GM18867 (cell line): ENCODE data around the gene CACNA2D3.

Experiments used
- ATAC-seq: cut with Tn5 transposase; IDR thresholded peaks from one replicate; pipeline ENCODE4 v1.9.1; 2021; ENCODE audit warnings: mild to moderate bottlenecking, moderate library complexity; ENCODE audit not compliant: unreplicated experiment

Gene CACNA2D3

DNA sequence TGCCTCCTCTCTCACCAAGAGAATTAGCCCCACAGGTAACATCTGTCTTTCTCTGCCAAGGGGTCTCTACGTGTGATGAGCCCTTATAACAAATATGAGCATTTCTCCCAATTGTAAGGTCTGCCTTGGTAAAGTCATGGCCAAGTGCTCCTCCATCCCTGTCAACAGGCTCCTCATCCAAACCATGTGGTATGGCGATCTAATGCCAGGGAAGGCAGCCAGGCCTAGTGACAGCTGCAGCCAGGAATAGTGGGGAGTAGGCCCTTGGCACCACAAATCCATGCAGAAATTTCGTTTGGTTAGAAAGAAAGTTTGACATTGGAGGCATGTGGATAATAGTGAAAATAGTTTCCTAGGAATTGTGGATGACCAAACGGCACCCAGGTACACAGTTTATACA lies 810.3 kb downstream of the CACNA2D3 start:
- no peak for ATAC-seq

DNA sequence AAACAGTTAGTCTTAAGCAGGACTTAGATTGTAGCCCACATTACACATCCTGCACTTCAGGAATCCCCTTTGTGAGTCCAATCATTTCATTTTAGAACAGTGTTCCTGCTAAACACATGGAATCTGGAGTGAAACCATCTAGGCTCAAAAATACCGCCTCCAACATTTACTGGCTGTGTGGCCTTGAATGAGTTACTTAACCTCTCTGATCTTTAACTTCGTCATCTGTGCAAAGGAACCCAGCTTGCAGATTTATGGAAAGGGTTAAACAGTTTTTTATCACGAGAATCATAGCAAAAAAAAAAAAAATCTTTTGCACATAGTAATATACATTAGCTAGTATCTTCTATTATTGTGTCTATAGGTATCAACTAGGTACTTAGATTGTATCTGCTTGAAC lies 813.5 kb downstream of the CACNA2D3 start:
- ATAC-seq, result no peak

DNA sequence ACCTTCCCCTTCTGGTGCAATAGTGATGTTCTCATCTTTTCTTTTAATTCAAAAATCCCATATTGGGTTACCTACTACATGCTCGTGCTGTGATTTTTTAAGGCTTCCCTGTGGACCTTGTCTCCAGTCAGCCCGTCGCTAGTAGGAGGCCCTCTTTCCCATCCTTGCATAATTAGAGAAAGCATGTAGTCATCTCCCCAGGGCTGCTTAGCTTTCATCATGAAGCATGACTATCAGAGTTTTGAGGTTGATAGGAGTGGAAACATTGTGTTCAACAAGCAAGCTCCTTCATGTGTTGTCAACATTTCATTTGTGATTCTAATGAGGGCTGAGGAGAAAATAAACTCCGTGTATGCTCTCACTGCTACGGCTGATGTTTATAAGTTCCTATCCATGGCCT lies 814.2 kb downstream of the CACNA2D3 start:
- no peak for ATAC-seq

DNA sequence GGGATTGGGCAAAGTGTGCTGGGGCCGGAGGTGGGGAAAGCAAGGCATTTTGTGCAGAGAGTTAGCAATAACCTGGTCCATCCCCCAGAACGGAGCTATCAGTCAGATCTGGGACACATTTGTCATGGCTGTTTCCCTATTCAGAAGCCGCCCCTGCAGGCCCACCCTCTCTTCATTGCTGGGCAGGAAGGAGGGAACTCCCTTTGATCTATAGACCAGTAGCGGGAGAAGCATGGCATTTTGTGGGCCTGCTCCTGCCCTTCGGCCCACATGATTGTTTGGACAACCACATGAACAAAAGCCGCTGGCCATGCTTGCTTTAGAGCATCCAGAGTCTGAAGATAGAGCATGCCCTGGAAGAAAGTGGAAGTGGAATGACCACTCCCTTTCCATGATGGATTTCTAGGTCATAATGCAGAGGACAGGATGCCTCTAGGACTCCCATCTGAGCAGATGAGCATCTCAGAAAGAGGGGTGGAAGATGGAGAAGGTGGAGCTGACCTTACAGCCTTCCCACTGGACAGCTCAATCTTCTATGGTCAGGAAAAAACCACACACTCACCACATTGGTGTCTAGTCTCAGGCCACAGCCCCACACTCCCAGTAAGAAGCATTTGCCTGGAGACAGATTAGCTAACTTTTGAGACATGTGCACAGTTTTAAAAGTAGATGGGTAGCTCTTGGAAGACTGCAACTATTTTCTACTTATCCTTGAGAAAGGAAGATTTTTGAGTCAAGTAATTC lies 817.4 kb downstream of the CACNA2D3 start:
- no peak for ATAC-seq

DNA sequence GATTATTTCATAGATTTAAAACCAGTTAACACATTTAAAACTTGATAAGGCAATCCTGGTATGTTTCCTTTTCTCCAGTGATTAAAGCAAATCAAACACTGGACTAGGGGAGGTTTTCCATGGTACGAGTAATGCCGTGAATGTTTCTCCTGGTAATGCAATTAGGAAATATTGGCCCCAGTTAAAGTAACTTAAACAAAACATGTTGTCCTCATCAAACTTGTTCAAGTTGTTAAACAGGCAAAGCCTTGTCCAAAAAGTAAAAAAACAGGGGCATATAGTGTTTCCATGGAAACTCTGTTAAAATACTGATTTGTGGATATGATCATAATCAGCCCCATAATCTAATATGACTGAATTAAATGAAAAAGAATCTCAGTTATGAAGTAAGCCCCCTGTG lies 818.6 kb downstream of the CACNA2D3 start:
- no peak for ATAC-seq

DNA sequence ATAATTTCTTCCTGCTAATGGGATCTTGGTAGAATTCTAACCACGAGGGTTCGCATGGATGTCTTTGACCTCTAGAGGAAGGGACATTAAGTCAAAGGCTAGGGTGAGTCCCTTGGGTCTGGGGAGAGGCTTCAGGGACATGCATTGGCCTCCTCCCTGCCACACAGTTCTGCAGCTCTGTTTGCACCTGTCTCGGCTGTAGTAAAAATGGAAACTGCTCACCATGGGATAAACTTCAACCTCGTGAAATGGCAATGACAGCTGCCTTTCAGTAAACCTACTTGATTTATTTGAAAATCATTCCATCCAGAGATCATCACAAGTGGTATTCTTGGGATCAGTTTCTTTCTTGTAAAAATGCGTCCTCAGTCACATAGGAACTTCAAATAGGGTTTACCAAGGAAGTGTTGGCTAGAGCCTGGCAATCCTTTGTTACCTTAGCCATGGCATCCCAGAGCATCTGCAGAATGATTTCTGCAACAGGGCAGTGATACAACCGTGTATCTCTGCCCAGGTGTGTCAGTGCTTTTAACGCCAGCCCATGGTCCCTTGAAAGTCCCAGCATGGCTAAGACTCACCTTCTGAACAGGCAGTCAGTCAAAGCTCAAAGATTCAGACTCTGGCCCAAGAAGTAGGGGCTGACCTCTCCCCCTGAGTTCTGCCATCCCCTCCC lies 819.5 kb downstream of the CACNA2D3 start:
- no peak for ATAC-seq

DNA sequence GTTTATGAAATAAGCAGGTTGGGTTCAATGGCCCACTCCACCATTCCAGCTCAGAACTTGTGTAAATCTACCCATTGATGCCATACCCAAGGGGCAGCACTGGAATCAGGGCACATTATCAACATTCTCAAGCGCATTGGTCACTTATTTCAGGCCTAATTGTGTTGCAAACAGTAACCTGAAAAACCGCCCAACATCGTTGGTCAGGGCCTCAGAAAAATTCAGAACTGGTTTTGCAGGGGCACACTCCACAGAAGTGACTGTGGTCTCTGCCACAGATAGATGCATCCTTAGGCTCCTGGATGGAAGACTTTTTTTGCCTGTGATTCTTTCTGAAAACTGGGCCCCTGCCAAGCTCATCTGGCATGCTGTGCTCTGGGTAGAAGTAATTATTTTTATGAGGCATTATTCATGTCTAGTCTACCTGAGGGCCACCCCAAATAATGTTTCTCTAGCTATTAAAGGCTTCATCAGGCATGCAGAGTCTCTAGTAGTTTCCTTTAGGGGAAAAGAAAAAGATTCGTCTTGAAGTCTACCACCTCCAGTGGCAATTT lies 827.2 kb downstream of the CACNA2D3 start:
- no peak for ATAC-seq

DNA sequence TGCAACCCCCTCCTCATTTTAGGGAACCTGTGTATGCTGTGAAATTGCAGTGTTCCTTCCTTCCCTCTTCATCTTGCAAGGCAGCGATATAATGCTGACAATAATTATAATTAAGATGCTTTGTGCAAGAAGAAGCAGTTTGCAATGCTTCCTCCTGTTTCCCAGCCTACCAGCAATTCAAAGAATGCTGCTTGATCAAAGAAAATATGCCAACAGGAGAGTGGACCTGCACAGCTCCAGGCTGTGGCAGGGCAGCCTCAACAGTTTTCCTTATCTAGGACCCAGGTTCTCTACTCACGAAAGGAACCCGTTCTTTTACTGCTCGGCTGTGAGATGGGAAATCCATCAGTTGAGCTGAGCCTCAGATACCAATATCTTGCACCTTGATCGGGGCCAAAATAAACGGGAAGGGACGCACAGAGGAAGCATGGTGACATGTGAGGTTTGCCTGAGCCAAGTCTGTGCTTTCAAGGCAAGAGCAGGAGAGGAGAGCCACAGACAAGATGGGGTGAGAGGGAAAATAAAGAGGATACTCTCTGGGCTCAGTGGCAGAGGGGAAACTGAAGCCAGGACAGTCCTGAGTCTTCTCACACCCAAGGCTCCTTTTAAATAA lies 828.1 kb downstream of the CACNA2D3 start:
- ATAC-seq, result no peak

DNA sequence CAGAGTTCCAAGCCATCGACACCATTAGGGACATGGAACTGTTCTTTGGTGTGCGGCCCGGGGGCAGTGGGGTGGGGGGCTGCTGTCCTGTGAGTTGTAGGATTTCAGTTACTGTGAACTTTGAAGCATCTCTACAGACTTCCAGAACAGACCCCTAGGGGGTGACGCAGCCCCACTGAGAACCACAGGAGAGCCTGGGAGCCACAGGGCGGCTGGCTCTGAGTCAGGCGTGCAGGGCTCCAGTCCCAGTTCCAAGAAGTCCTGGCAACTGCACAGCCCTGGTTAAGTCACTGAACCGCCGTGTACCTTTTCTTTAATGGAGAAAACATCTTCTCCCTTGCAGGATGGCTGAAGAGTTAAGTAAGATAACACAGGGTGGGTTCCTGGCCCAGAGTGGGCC lies 829.1 kb downstream of the CACNA2D3 start:
- ATAC-seq, result no peak

DNA sequence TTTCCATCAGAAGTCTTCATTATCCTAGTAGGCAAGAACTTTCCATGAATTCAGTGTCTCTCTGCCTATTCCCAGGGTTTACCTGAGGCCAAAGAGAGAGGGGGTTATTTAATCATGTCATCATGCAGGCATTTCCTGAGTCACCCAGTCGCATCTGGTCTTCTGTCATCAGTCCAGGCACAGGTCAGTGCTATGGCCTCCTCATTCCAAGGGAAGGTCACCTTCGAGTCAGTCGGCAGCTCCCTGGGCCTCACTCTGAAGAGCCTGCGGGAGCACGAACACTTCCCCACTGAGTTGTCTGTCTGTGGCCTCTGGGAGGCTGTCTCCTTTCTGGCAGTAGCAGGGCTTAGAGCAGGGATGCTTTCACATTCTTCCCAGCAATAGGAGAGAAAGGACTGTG lies 831.7 kb downstream of the CACNA2D3 start:
- no peak for ATAC-seq

DNA sequence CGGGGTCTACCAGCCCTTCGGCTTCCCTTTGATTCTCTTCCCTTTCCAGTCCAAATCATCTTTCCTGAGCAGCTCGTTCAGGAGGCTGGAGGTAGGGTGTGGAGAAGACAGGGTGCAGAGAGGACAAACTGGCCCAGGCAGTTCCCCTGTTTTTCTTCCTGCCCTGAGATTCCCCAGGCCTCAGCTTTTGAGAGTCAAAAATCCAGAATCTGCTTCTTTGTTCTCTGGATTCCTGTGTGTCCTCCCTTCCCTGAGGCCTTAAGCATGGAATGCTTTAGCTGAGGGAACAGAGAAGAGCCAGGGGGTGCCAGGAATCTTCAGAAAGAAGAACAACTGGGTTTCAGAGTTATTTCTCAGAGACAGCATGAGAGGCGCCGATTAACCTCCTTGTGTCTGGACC lies 832.2 kb downstream of the CACNA2D3 start:
- no peak for ATAC-seq

DNA sequence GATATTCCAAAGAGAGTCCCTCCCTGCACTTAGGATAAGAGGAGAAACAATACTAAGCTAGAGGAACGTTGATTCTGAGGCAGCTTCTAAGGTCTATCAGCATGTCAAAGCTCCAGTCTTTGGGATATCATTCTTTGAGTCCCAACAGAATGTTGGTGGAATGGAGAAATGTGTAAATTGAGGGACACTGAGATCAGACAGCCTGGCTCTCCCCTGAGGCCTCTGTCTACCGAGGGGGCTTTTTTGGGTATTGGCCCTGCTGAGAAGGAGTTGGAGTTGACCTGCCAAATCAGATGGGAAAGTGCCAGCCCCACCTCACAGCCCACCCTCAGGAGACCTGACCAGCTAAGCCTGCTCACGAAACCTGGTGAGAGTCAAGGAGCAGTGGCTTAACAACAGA lies 833.1 kb downstream of the CACNA2D3 start:
- ATAC-seq, result no peak

DNA sequence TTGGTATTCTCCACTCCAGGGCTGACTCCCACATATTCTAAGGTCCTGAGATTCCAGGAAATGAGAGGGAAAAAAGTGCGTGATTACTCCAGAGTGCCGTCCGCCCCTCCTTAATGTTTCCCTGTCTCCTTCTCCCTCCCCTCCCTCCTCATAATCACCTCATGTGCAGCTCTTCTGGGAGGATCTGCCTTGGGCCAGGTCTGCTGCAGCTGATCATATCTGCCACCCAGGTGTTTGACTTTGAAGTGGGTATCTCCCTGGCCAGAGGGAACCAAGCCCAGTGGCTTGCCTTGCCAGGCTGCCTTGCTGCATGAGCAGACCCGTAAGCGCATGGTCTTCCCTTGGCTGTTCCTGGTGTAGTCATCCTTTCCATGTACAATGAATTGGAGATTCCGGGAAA lies 833.6 kb downstream of the CACNA2D3 start:
- no peak for ATAC-seq

DNA sequence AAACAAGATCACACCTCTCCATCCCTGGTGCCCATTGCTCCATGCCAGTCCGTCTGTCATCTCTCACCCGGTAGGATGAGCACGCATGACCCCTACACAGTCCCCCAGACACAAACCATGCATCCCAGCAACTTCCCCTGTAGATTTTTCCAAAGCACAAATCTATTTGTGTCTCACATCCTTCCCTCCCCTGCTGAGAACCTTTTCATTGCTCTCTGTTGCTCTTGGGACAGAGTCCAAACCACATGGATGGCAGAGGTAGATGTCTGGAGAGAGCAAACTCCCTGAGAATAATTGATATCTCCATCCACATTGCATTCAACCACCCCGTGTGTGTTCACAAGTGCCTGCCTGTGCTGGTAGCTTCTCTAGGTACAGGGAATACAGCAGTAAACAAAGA lies 835.4 kb downstream of the CACNA2D3 start:
- ATAC-seq, result no peak

DNA sequence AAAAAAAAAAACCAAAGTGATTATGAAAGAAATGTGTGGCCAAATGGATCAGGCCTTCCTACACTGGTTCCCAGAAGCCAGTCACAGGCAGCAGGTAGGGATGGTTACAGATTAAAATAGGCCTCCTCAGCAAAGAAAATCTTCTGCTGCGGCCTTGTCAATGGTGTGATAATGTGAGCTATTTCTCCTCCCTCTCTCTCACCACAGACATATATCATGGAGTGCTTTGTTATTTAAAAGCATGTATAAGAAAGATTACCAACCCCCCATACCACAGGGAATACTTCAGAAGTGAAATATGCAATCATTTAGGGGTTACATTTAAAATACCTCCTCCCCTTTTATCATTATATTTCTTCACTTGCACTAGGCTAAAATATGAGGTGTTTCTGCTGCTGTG lies 837.7 kb downstream of the CACNA2D3 start:
- ATAC-seq, result no peak

DNA sequence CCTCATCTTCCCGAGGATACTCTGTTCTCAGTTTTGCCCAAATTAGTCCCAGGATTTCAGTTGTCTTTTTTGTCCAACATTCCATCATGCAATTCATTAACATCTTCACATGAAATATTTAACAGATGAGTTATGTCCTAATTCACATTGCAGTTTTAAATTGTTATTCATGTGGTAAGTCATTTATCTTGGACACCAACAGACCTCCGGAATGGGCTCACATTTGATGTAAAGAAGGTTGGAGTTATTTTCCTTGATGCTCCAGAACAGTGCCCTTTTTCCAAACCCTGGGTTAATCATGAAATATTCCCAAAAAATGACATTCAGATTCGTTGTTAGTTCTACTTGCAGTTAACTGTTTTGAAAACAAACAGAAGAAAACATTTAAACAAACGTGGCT lies 838.3 kb downstream of the CACNA2D3 start:
- ATAC-seq, result no peak

DNA sequence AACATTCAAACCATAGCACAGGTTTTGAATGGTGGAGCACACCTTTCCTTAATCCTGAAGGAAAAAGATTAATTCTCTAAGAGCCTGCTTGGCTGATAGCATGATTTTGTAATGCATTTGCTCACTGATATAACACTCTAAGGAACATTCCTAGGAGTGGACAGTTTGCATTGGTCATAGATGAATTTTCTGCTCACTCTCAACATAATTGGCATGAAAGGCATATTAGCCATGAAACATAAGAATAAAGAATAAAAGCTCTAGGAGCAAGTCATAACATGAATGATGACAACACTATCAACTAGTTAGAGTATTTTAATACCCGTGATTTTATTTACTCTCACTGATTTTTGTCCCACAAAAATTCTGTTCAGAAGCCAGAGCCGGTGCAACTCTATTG lies 839.8 kb downstream of the CACNA2D3 start:
- no peak for ATAC-seq

DNA sequence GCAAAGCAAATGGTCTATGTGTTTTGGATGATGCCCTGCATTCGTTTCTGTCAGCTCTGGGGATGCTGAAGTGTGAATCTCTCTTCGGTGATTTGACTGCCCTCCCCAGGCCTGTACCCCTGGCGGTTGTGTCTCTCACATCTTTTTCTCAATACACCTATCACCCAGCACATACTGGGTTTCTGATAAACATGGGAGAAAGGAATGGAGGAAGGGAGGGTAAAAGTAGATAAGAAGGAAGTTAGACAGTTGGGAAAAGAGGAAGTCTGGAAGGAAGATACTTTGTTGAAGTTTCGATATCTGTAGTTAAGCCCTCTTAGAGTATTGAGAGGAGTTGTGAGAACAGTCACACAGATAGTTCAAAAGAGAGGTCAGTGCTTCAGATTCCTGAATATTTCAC lies 841.3 kb downstream of the CACNA2D3 start:
- no peak for ATAC-seq

DNA sequence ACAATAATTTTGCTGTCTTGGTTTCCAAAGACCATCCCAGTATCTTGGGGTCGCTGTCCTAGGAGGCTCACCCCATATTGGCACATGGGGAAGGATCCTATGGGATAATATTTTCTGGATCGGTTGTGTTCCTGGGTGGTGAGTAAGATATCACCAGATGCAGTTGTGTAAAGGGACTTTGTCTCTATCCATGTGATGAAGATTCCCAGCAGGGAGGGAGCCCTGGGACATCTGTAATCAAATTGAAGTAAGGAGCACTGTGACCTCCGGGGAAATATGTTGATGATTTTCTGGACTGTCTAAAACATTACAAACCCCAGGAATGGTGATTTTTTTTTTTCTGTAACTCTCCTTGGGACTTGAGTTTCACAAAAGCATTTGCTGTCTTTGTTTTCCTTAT lies 841.7 kb downstream of the CACNA2D3 start:
- no peak for ATAC-seq

DNA sequence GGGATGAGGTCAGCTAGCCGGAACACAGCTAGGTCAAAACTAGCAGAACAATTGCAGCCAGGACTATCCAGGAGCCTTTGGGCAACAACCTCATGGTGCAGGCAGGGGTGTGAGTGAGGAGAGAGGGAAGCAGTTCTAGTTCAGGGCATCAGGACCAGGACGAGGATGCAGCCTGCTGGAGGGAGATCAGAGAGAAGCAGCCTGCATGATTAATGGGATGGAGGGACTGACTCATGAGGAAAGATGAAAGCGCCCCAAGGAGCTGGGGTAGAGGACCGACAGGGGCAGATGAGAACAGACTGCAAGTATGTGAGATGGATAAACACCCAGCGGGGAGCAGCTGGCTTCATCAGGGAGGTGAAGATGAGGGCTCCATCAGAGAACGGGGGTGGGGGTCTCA lies 843.4 kb downstream of the CACNA2D3 start:
- ATAC-seq, result no peak

DNA sequence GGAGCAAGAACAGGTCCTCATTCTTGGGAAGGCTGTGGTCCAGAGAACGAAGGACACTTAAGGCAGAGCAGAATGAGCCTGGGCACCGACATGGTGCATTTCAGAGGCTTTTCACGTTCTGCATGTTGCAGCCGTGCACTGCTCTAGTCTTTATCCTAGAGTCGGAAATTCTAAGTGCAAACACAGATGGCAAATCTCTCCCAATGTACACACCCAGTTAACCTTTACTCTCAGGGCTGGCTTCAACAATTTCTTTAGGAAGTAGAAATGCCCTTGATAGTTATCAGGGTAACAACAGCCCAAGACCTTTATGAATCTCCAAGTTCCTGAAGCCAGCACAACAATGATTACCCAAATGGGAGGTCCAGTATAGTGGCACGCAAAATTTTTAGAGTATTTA lies 844.6 kb downstream of the CACNA2D3 start:
- ATAC-seq, result no peak

DNA sequence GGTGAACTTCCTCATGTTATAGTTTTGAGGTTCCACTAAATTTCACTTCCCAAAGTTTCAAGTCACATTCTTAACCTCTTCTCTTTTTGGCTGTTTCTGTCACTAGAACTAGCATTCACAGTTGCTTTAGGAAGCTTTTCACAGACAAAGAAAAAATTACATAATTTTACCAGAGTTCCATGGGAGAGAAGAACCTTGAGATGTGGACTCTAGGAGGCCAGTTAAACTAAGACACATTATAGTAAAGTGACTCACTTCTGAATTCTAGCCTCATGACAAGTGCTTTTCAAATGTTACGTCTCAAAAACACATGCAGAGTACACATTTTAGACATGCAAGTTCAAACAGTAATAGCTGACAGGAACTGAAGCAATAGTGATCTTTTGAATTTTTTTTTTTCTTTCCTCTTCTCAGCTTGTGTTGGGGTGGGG lies 845.4 kb downstream of the CACNA2D3 start:
- no peak for ATAC-seq
